A549 (cell line): Measurements from ENCODE around the gene NLN.

Experiments used
- BHLHE40 ChIP-seq: IDR thresholded peaks from 2 replicates; pipeline ENCODE4 v1.6.1; 2012; ENCODE audit warnings: low read depth, low read length, inconsistent platforms
- CEBPB ChIP-seq, 2 experiments: fragments of >200 bp in 1 of 2; sonication (Bioruptor Twin) in 1 of 2; formaldehyde crosslinking in 1 of 2; IDR thresholded peaks; 2 replicates each; pipeline ENCODE4 v1.6.1; 2012 to 2016
- CTCF ChIP-seq: fragments of >200 bp; sonication (Bioruptor Twin); formaldehyde crosslinking; IDR thresholded peaks from 3 replicates; pipeline ENCODE4 v1.5.1; 2016
- E2F6 ChIP-seq: IDR thresholded peaks from 2 replicates; pipeline ENCODE4 v1.6.1; 2012; ENCODE audit warnings: low read depth, borderline replicate concordance
- EP300 ChIP-seq, 2 experiments: fragments of >200 bp; sonication (Bioruptor Twin); formaldehyde crosslinking; IDR thresholded peaks; 2 replicates in 1 of 2; 3 replicates in 1 of 2; pipeline ENCODE4 v1.6.1; 2016 to 2017
- GATA3 ChIP-seq: IDR thresholded peaks from 2 replicates; pipeline ENCODE4 v1.6.1; 2012; ENCODE audit warnings: borderline replicate concordance
- JUN ChIP-seq, 2 experiments: fragments of >200 bp; sonication (Bioruptor Twin); formaldehyde crosslinking; IDR thresholded peaks; 2 replicates in 1 of 2; 3 replicates in 1 of 2; pipeline ENCODE4 v1.6.1; 2016 to 2017
- POLR2A ChIP-seq: IDR thresholded peaks from 2 replicates; pipeline ENCODE4 v1.6.1; 2012; ENCODE audit warnings: mild to moderate bottlenecking, low read length
- RAD21 ChIP-seq, 2 experiments: fragments of >200 bp in 1 of 2; sonication (Bioruptor Twin) in 1 of 2; formaldehyde crosslinking in 1 of 2; IDR thresholded peaks in 1 of 2; conservative IDR thresholded peaks in 1 of 2; 2 replicates in 1 of 2; 3 replicates in 1 of 2; pipeline ENCODE4 v1.6.1; 2012 to 2018; ENCODE audit warnings: inconsistent platforms in 1 of 2
- REST ChIP-seq: fragments of 200-600 bp; sonication (generic); IDR thresholded peaks from 2 replicates; pipeline ENCODE4 v1.6.1; 2016; ENCODE audit warnings: antibody characterized with exemption, mild to moderate bottlenecking, moderate library complexity
- RFX5 ChIP-seq: fragments of 450-650 bp; IDR thresholded peaks from 2 replicates; pipeline ENCODE4 v1.7.1; 2014; ENCODE audit warnings: antibody characterized with exemption, mild to moderate bottlenecking, moderate library complexity
- SMC3 ChIP-seq: fragments of >200 bp; sonication (Bioruptor Twin); formaldehyde crosslinking; IDR thresholded peaks from 3 replicates; pipeline ENCODE4 v1.6.1; 2018; ENCODE audit warnings: inconsistent platforms

- no peak for TF ChIP-seq REST
- TF ChIP-seq EP300 (IDR thresholded peaks at IDR 0.05) = no peak
- TF ChIP-seq RFX5 = no peak
- TF ChIP-seq SMC3 = no peak
- no peak for TF ChIP-seq CTCF
- no peak for TF ChIP-seq CEBPB (IDR thresholded peaks at IDR 0.05)
- TF ChIP-seq GATA3 = no peak
- TF ChIP-seq JUN (IDR thresholded peaks at IDR 0.05) = no peak
- no peak for TF ChIP-seq POLR2A
- no peak for TF ChIP-seq RAD21 (conservative IDR thresholded peaks at IDR 0.05 in 1 of 2, IDR thresholded peaks at IDR 0.05 in 1 of 2)
- no peak for TF ChIP-seq E2F6
- no peak for TF ChIP-seq BHLHE40
Measured at GRCh38 chr5:65821966-65822365, 100.0 kb downstream of the NLN start.
